HG03575 (cell line): ENCODE results near the gene VPS9D1.
"Not testable (repeated sequence)": the region's sequence is repeated elsewhere in the genome, so short reads cannot be mapped to it uniquely, and the experiment has no call there.

Experiments used
- ATAC-seq: cut with Tn5 transposase; IDR thresholded peaks from one replicate; pipeline ENCODE4 v1.9.1; 2021; ENCODE audit not compliant: unreplicated experiment, insufficient number of reproducible peaks, low FRiP score; ENCODE audit errors: extremely low read depth

Gene VPS9D1

GRCh38 chr16:89712274-89712781 lies 8.4 kb downstream of the VPS9D1 start:
- ATAC-seq: no peak

- no peak for ATAC-seq
These were observed 9.0 kb downstream of the VPS9D1 start for GRCh38 chr16:89711601-89712273.

- ATAC-seq: no peak
These were observed 9.8 kb downstream of the VPS9D1 start for GRCh38 chr16:89710709-89711564.

- ATAC-seq: no peak
These were observed 10.8 kb downstream of the VPS9D1 start for GRCh38 chr16:89709716-89710432.

- no peak for ATAC-seq
These were observed 11.5 kb downstream of the VPS9D1 start for GRCh38 chr16:89709166-89709565.

- no peak for ATAC-seq
These were observed 12.2 kb downstream of the VPS9D1 start for GRCh38 chr16:89708481-89708931.

- no peak for ATAC-seq
These were observed 13.0 kb downstream of the VPS9D1 start for GRCh38 chr16:89707695-89708094.

- ATAC-seq: no peak
These were observed 14.0 kb downstream of the VPS9D1 start for GRCh38 chr16:89706518-89707260.

GRCh38 chr16:89705006-89705405 lies 15.7 kb downstream of the VPS9D1 start:
- no peak for ATAC-seq

GRCh38 chr16:89704281-89704680 lies 16.4 kb downstream of the VPS9D1 start:
- ATAC-seq: no peak

- no peak for ATAC-seq
These were observed 19.0 kb downstream of the VPS9D1 start, which contains the start of gene SPATA2L for GRCh38 chr16:89701425-89702406. SPATA2L (minus strand) TSS chr16:89701705; CDS start chr16:89701232, 473 bp downstream.

GRCh38 chr16:89700649-89701424 lies 19.9 kb downstream of the VPS9D1 start:
- ATAC-seq: no peak

GRCh38 chr16:89700100-89700648 lies 20.5 kb downstream of the VPS9D1 start:
- ATAC-seq: no peak

- ATAC-seq: not testable (repeated sequence)
These were observed 21.0 kb downstream of the VPS9D1 start for GRCh38 chr16:89699629-89700099.

GRCh38 chr16:89698717-89699116 lies 22.0 kb downstream of the VPS9D1 start:
- not testable (repeated sequence) for ATAC-seq

- no peak for ATAC-seq
These were observed 22.9 kb downstream of the VPS9D1 start for GRCh38 chr16:89697616-89698331.
